Activated CD4-positive, alpha-beta T cell treated with anti-CD3 and anti-CD28 coated beads for 36 hours (primary cell): ENCODE data around the gene DELE1. TPM values are rescaled to one million over a fixed set of nuclear protein-coding genes. Genes with fewer than 3 reads are reported as not detected.

ENCODE experiments used
- ATAC-seq: fragments of 200-7000 bp; cut with Tn5 transposase; one replicate; pipeline ENCODE4 v1.10.0; 2021; ENCODE audit warnings: mild to moderate bottlenecking, moderate library complexity
- CTCF ChIA-PET: fragments of 350-600 bp; sonication (Branson Sonifier 250); formaldehyde crosslinking; loops from one replicate; lab custom pipeline; 2021; ENCODE audit warnings: antibody characterized with exemption; lab: Charles Lee
- POLR2A ChIA-PET: fragments of 350-600 bp; sonication (Branson Sonifier 250); formaldehyde crosslinking; loops from one replicate; lab custom pipeline; 2021; ENCODE audit warnings: antibody characterized with exemption, inconsistent platforms; lab: Charles Lee
- DNase-seq: peaks from one replicate; pipeline ENCODE4 v3.0.0-alpha.2; 2020
- H3K27ac Mint-ChIP-seq: one replicate; pipeline ENCODE4 v1.8.0; 2021; ENCODE audit warnings: mixed read lengths
- H3K27me3 Mint-ChIP-seq: one replicate; pipeline ENCODE4 v1.8.0; 2021; ENCODE audit warnings: mixed read lengths
- H3K36me3 Mint-ChIP-seq: one replicate; pipeline ENCODE4 v1.8.0; 2021; ENCODE audit warnings: low read depth, mixed read lengths
- H3K4me1 Mint-ChIP-seq: one replicate; pipeline ENCODE4 v1.8.0; 2021; ENCODE audit warnings: mixed read lengths
- H3K4me3 Mint-ChIP-seq: one replicate; pipeline ENCODE4 v1.8.0; 2021; ENCODE audit warnings: mild to moderate bottlenecking, moderate library complexity, mixed read lengths
- H3K9me3 Mint-ChIP-seq: one replicate; pipeline ENCODE4 v1.8.0; 2021; ENCODE audit warnings: low read depth, mixed read lengths
- intact Hi-C, 2 experiments: fragments of 100-400 bp; cut with DNase I in 1 of 2; cut with micrococcal nuclease in 1 of 2; formaldehyde crosslinking; loops; one replicate each; pipeline versions ENCODE4 v1.14.2 to v1.15.1; 2022 to 2024; cut with DNase I, micrococcal nuclease
- total RNA-seq, 2 experiments: library from RNA; stranded (reverse); gene quantifications; one replicate each; pipeline ENCODE4 v1.2.3, GENCODE V29; 2021

DELE1 gene
- total RNA-seq, 2 experiments from 2014 or later, result 48.7 to 56.1 TPM

DNA sequence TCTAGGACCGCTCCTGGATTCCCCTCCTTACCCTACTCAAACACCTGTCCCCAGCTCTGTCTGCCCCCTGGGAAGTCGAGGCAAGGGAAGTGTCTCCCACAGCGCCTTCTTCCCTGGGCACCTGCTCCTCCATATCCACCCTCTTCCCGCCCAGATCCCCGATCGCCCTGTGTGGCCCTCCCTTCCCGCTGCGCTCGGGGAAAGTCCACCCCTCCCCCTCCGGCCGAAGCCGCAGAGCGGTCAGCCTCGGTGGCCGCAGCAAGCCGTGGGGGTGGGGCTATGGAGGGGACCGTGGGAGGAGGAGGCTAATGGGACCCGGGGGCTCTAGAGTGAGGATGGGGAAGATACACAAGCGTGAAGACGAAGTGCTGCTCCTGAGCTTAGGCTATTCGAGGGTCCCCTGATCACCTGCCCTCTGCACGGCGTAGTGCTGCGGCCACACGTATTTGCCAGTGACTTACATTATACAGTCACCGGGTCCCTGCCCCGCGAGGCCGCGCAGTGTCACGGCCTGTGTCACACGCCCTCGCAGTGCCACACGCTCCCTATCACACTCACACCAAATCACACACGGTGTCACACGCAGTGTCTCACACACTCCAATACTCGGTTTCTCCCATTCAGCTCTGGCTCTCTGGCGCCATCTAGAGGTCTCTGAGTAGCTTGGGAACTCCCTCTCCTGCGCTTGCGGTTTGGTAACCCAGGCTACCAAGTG lies 44.8 kb upstream of the DELE1 start:
- Mint-ChIP-seq H3K4me3 (peak overlapping the region; percentile 59), H3K27me3 (peaks cover 65% of the 10 kb centered on the region), H3K9me3 (no peaks in the 10 kb centered on the region), H3K4me1 (peaks cover 19% of the 10 kb centered on the region), H3K36me3 (no peaks in the 10 kb centered on the region), H3K27ac (no peak overlapping the region)
- ATAC-seq (peak; percentile 90), DNase-seq (peak; percentile 93)
- intact Hi-C loops, result loop anchor here (1.0 to 5.0 kb wide), 8 partner anchors 30 to 214 kb away; partner anchors contain the start of gene RNF14 (in 1 of the 2)
- ChIA-PET POLR2A (interaction anchor here (0.6 to 1.2 kb wide), 4 partner anchors 28 to 187 kb away, joined by 3 read pairs; no protein-coding TSS in a partner anchor), CTCF (interaction anchor here (0.5 to 7.6 kb wide), 51 partner anchors 11 to 560 kb away, joined by 3 to 114 read pairs (median 4); partner anchors contain the start of genes ARAP3, HDAC3, PCDH12 and RELL2)

DNA sequence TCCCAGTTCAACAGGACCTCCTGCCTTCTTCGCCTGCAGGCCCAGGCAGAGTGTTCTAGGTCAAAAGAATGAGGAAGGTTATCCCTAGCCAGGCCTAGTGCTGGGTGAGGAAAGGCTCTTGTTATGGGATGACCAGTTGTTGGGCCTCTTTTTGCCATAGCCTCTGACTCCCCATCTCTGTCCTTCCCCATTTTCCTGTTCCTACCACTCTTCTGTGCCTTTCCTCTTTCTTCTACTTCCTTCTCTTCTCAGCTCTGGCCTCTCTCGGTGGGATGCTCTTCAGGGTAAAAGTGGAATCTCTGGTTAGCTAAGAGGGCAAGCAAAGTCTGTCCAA lies 44.3 kb upstream of the DELE1 start:
- intact Hi-C loops, result loop anchor here (1.0 to 5.0 kb wide), 8 partner anchors 30 to 214 kb away; partner anchors contain the start of gene RNF14 (in 1 of the 2)
- Mint-ChIP-seq H3K4me1 (peaks cover 19% of the 10 kb centered on the region), H3K27me3 (peaks cover 64% of the 10 kb centered on the region), H3K27ac (no peak overlapping the region), H3K4me3 (peak overlapping the region; percentile 59), H3K36me3 (no peaks in the 10 kb centered on the region), H3K9me3 (no peaks in the 10 kb centered on the region)
- CTCF ChIA-PET, result interaction anchor here (0.5 to 7.6 kb wide), 48 partner anchors 10 to 560 kb away, joined by 3 to 114 read pairs (median 4); partner anchors contain the start of genes ARAP3, HDAC3, PCDH12 and RELL2
- POLR2A ChIA-PET, result interaction anchor here (0.7 to 1.2 kb wide), 3 partner anchors 27 to 187 kb away, joined by 3 read pairs; no protein-coding TSS in a partner anchor
- DNase-seq (no peak), ATAC-seq (no peak)

- CTCF ChIA-PET, result interaction anchor here (0.6 to 7.6 kb wide), 39 partner anchors 9 to 670 kb away, joined by 3 to 114 read pairs (median 5); partner anchors contain the start of genes ARAP3, DELE1, HDAC3 and PCDH12
- Mint-ChIP-seq H3K4me1 (peaks cover 19% of the 10 kb centered on the region), H3K4me3 (no peak overlapping the region), H3K9me3 (no peaks in the 10 kb centered on the region), H3K27me3 (peaks cover 65% of the 10 kb centered on the region), H3K27ac (no peak overlapping the region), H3K36me3 (no peaks in the 10 kb centered on the region)
- DNase-seq, result no peak
- ATAC-seq, result no peak
- intact Hi-C loops, result loop anchor here (1.0 to 5.0 kb wide), 8 partner anchors 31 to 215 kb away; partner anchors contain the start of gene RNF14 (in 1 of the 2)
- POLR2A ChIA-PET, result interaction anchor here (0.6 to 1.1 kb wide), 5 partner anchors 16 to 188 kb away, joined by 3 read pairs; no protein-coding TSS in a partner anchor
These were observed 43.5 kb upstream of the DELE1 start for GRCh38 chr5:141879941-141880738.

DNA sequence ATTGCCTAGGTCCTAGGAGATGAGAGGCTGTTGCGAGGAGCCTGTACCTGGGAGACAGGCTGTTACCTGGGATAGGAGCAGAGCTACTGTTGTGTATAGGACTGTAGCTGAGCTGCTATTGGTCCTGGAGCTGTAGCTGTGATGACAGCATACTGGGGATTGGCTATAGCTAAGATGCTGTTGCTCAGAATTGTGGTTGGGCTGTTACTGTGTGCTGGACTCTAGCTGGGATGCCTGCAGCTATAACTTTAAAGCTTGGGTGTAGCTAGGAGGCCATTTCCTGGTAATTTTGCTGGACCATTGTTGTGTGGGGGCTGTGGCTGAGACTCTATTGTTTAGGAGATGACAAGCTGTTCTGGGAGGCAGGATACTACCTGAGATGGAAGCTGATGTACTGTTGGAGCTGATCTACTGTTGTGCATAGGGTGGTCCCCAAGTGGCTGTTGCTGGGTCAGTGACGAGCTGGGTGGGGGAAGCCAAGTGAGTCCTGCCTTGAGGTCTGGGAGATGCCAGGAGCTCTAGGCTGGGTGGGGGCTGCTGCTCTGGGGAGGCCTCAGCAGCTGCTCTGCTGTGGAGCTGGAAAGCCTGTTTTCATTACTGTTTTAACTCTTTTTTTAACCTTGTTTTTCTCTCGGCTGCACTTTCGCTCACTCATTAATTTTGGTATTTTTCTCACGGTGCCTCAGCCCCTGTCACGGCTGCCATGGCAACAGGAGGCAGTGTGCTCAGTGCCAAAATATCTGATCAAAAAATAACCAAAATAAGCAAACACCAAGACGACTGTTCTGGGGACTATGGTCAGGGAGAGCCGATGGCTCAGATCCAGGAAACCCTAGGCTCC lies 42.5 kb upstream of the DELE1 start:
- ATAC-seq (no peak), DNase-seq (no peak)
- intact Hi-C loops, result no loop called here
- Mint-ChIP-seq H3K4me1 (peaks cover 19% of the 10 kb centered on the region), H3K9me3 (no peaks in the 10 kb centered on the region), H3K36me3 (no peaks in the 10 kb centered on the region), H3K27ac (no peak overlapping the region), H3K27me3 (peaks cover 64% of the 10 kb centered on the region), H3K4me3 (no peak overlapping the region)
- POLR2A ChIA-PET, result interaction anchor here (0.6 to 1.0 kb wide), 4 partner anchors 9 to 188 kb away, joined by 3 read pairs; no protein-coding TSS in a partner anchor
- CTCF ChIA-PET, result interaction anchor here (0.8 to 7.6 kb wide), 17 partner anchors 9 to 216 kb away, joined by 3 to 114 read pairs (median 5); partner anchors contain the start of genes ARAP3, DELE1 and PCDH12

- H3K9me3 Mint-ChIP-seq, result no peaks in the 10 kb centered on the region
- peaks cover 17% of the 10 kb centered on the region for H3K4me1 Mint-ChIP-seq
- no peaks in the 10 kb centered on the region for H3K36me3 Mint-ChIP-seq
- H3K4me3 Mint-ChIP-seq, result no peak overlapping the region
- peaks cover 66% of the 10 kb centered on the region for H3K27me3 Mint-ChIP-seq
- H3K27ac Mint-ChIP-seq, result no peak overlapping the region
- DNase-seq, result no peak
- ChIA-PET POLR2A (no interaction called here), CTCF (interaction anchor here (0.5 to 7.6 kb wide), 11 partner anchors 9 to 268 kb away, joined by 3 to 114 read pairs (median 5); partner anchors contain the start of genes DELE1 and PCDH12)
- no peak for ATAC-seq
- intact Hi-C loops, result no loop called here
These were observed 41.8 kb upstream of the DELE1 start for GRCh38 chr5:141881886-141882285.

GRCh38 chr5:141882594-141883183 lies 41.0 kb upstream of the DELE1 start:
- Mint-ChIP-seq H3K27me3 (peaks cover 58% of the 10 kb centered on the region), H3K4me3 (no peak overlapping the region), H3K4me1 (peaks cover 9% of the 10 kb centered on the region), H3K36me3 (no peaks in the 10 kb centered on the region), H3K9me3 (no peaks in the 10 kb centered on the region), H3K27ac (no peak overlapping the region)
- ATAC-seq (no peak), DNase-seq (no peak)
- POLR2A ChIA-PET, result no interaction called here
- CTCF ChIA-PET, result interaction anchor here (0.5 to 7.6 kb wide), 9 partner anchors 8 to 269 kb away, joined by 3 to 114 read pairs (median 5); partner anchors contain the start of gene PCDH12
- intact Hi-C loops, result no loop called here

GRCh38 chr5:141883184-141883891 lies 40.3 kb upstream of the DELE1 start:
- no peaks in the 10 kb centered on the region for H3K9me3 Mint-ChIP-seq
- ChIA-PET POLR2A (no interaction called here), CTCF (interaction anchor here (0.7 to 7.6 kb wide), 8 partner anchors 26 to 241 kb away, joined by 3 to 114 read pairs (median 6); partner anchors contain the start of gene PCDH12)
- ATAC-seq, result no peak
- intact Hi-C loops, result no loop called here
- H3K4me3 Mint-ChIP-seq, result no peak overlapping the region
- peaks cover 56% of the 10 kb centered on the region for H3K27me3 Mint-ChIP-seq
- peak; percentile 58 for DNase-seq
- H3K27ac Mint-ChIP-seq, result no peak overlapping the region
- H3K36me3 Mint-ChIP-seq, result no peaks in the 10 kb centered on the region
- H3K4me1 Mint-ChIP-seq, result peaks cover 7% of the 10 kb centered on the region

DNA sequence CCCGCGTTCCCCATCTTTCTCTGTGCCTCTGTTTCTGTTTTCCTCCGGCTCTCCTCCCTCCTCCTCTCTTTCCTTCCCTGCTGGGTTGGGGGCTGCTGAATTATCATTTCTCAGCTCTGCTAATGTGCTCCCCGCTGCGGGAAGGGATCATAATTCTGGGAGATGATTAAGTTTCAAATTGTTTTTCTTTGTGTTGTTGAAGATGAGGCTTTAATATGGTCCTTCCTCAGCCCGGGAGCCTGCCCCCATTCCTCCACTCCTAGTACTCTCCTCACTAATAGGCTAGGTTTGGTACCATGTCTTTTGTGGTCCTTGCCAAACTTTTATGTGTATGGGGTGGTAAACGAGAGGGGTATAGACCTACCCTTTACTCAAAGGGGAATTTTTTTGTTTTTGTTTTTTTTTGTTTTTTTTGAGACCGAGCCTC lies 39.8 kb upstream of the DELE1 start:
- Mint-ChIP-seq H3K9me3 (no peaks in the 10 kb centered on the region), H3K27ac (no peak overlapping the region), H3K27me3 (peaks cover 54% of the 10 kb centered on the region), H3K4me1 (peaks cover 4% of the 10 kb centered on the region), H3K4me3 (no peak overlapping the region), H3K36me3 (no peaks in the 10 kb centered on the region)
- POLR2A ChIA-PET, result no interaction called here
- CTCF ChIA-PET, result interaction anchor here (0.7 to 7.6 kb wide), 7 partner anchors 23 to 191 kb away, joined by 3 to 114 read pairs (median 3); partner anchors contain the start of gene PCDH12
- intact Hi-C loops, result no loop called here
- ATAC-seq, result no peak
- DNase-seq, result no peak

GRCh38 chr5:141889282-141889871 lies 34.3 kb upstream of the DELE1 start:
- Mint-ChIP-seq H3K9me3 (no peaks in the 10 kb centered on the region), H3K27ac (no peak overlapping the region), H3K4me3 (no peak overlapping the region), H3K27me3 (peaks cover 27% of the 10 kb centered on the region), H3K36me3 (no peaks in the 10 kb centered on the region), H3K4me1 (no peaks in the 10 kb centered on the region)
- DNase-seq (no peak), ATAC-seq (no peak)
- ChIA-PET CTCF (interaction anchor here (0.6 to 4.9 kb wide), 10 partner anchors 9 to 220 kb away, joined by 3 to 33 read pairs (median 4); partner anchors contain the start of genes PCDH12 and RNF14), POLR2A (interaction anchor here (0.6 to 0.7 kb wide), 2 partner anchors 8 to 20 kb away, joined by 3 to 4 read pairs; no protein-coding TSS in a partner anchor)
- intact Hi-C loops, result loop anchor here (1.0 to 2.0 kb wide), 2 partner anchors 71 kb away; no protein-coding TSS in a partner anchor
